NCI-H748 (cell line): Measurements from ENCODE around the gene AIMP2.
"Not testable (repeated sequence)": the region's sequence is repeated elsewhere in the genome, so short reads cannot be mapped to it uniquely, and the experiment has no call there.

Experiments
- DNase-seq: peaks from one replicate; lab custom pipeline; 2025; ENCODE audit not compliant: unreplicated experiment; lab: John Stamatoyannopoulos, UW

The AIMP2 gene

DNA sequence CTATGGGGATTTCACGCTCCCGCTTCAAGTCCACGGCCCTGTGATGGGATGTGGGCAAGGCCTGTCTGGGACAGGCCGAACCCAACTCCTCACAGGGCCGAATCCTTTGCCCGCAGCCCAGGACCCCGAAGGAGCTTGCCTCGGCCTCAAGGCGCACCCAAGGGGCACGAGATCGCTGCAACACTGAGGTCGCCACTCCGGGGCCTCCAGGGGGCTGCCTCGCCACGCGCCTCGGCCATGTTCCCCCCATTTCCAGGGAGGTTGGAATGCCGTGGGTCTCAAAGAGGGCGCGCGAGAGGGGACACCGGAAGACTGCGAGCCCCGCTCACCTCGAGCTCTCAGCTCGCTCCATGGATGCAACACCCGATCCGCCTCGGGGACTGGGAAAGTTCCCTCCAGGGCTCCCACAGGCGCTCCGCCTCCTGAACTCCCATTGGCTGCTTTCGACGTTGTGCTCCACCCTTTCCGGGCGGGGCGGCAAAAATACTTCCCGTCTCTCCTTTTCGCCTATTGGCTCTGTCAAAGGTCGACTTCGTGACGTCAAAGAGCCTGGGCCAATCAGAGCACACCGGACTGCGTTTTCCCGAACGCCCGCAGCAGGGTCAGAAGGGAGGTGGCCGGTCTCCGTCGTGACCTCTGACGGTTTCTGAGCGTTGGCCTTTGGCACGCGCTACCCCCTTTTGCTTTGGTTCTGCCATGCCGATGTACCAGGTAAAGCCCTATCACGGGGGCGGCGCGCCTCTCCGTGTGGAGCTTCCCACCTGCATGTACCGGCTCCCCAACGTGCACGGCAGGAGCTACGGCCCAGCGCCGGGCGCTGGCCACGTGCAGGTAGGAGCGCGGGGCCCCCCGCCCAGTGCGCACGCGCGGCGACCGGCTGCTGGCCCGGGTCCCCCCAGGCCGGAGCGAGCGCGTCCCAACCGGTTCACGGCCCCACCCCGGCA, at the start of gene AIMP2, which contains the start of gene PMS2:
Gene AIMP2 (plus strand): TSS at position 605 of the 944 bp plus-strand sequence. CDS start 92 bp downstream, at position 697.
Gene PMS2 (minus strand): TSS at position 382 of the 944 bp plus-strand sequence. CDS start 30 bp downstream, at position 352.
- peak; percentile 99 for DNase-seq

DNA sequence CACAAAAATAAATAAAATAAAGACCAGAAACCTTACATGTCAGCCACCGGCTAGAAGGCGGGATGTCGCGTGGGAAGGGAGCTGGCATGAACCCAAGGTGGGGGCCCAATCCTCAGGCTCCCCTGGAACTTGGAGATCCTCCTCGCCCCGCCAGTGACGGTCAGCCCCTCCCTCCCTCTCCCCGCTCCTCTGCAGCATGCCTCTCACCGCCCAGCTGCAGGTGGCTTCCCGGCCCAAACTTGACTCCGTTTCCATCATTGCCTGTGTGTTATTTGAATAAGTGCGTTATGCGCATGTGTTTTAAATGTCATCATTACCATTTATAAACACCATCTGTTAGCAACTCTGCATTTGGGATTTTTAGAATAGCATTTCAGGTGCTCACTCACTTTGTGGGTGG, 45.9 kb upstream of the AIMP2 start:
- not testable (repeated sequence) for DNase-seq

DNA sequence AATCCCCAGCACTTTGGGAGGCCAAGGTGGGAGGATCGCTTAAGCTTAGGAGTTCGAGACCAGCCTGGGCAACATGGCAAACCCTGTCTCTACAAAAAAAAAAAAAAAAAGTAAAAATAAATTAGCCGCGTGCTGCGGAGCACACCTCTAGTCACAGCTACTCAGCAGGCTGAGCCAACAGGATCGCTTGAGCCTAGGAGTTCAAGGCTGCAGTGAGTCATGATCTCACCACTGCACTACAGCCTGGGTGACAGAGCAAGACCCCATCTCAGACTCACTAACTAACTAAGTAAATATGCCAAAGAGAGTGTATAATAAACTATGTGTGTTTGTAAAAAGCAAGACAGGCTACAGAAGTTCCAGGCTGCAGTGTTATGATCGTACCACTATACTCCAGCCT, 45.3 kb upstream of the AIMP2 start:
- not testable (repeated sequence) for DNase-seq

DNA sequence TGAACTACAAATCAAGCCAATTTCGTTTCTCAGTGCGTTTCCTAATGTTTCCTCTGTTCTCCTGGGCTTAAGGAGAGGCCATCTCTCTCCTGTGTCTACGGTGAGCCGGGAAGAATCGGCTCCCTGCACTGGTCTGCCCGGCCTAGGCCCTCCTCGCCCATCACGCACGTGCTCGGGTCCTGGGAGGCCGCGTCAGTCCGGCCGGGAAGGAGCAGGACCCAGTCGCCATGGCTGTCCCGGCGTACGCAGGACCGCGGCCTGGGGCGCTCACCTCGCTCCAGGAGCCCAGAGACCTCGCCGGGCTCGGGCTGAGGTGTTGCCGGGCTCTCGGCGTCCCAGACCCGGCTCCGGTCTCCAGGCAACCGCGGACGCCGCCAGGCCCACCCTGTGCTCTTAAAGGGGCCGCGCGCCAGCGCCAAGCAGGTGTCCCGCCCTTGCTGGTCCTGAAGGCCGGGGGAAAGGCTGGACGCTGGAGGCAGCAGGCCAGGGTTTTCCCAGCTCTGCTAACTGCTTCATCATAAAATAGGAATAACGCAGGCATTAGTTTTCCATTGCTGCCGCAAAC, 38.6 kb upstream of the AIMP2 start, which contains the start of gene RSPH10B:
Gene RSPH10B (minus strand): TSS at position 343 of the 565 bp plus-strand sequence. CDS start 3,573 bp downstream, outside the sequence.
- DNase-seq = not testable (repeated sequence)

DNA sequence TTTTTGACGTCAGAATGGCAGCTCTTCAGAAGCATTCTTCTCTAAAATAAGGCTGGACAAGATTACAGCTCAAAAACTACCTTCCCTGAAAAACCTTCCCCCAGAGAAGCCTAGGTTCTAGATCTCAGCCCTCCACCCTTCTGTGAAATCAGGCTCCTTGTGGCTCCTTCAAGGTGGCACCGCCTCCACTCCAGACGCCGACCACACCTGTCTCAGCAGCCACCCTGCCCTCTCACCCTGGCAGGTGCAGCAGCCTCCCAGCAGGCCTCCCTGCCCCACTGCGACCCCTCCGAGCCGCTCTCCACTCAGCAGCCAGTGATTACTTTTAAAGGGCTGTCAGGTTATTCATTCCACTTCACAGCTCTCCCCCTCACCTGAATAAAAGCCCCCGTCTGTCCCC, 35.5 kb upstream of the AIMP2 start:
- not testable (repeated sequence) for DNase-seq

DNA sequence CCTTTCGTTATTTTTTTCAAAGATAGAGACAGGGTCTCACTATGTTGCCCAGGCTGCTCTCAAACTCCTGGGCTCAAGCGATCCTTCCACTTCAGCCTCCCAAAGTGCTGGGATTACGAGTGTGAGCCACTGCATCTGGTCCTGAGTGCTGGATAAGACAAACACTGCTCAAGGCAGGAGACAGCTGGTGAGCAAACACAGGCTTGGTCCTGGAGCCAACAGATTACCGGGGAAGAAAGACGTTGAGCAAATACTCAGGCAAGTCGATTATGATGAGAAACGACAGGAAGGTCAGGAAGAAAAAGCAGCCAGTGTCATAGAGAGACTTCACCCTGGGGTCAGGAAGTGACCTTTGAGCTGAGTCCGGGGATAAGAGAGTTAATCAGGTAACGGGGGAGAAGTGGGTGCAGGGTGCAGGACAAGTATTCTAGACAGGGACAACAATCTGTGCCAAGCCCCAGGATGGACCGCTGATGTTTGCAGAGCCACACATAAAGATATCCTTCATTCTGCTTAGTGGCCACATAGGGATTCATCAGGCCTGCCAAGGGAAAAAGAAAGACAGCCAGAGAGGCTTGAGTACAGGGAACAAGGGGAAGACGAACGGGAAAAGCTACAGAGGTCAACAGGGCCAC, 29.3 kb upstream of the AIMP2 start:
- DNase-seq = not testable (repeated sequence)

DNA sequence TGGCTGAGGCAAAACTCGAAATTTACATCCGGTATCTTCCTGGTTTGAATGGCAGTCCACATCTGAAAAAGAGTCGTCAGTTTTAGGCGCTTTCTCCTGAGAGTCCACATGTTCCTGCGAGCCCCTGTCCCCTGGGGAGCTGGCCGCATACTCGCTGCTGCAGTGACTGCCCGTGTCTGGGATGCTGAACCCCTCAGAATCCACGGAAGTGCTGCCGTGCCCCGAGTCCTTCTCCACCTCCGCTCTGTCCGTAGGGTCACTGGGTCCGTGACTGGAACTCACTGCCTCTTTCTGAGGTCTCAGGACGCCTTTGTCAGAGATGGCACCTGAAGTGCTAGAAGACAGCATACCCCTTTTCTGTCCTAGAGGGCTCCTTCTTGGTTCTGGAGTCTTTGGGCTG, 22.0 kb upstream of the AIMP2 start:
- not testable (repeated sequence) for DNase-seq

DNA sequence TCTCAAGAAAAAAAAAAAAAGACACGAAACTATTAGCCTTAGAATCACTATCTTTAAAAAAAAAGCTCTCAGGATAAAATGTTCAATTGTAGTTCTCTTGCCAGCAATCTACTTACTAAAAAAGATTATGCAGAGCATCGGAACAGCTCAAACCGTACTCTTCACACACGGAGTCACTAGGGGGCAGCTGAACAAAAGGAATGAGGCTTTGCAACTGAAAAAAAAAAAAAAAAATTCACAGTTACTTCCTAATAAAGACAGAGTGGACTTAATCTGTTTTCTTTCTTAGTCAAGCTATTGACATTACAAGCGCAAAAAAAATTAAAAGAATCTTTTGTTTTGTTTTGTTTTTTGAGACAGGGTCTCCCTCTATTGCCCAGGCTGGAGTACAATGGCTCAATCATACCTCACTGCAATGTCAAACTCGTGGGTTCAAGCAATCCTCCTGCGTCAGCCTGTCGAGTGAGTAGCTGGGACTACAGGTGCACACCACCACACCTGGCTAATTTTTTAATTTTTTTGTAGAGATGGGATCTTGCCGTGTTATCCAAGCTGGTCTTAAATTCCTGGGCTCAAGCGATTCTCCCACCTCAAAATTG, 11.8 kb upstream of the AIMP2 start:
- DNase-seq = peak; percentile 45

DNA sequence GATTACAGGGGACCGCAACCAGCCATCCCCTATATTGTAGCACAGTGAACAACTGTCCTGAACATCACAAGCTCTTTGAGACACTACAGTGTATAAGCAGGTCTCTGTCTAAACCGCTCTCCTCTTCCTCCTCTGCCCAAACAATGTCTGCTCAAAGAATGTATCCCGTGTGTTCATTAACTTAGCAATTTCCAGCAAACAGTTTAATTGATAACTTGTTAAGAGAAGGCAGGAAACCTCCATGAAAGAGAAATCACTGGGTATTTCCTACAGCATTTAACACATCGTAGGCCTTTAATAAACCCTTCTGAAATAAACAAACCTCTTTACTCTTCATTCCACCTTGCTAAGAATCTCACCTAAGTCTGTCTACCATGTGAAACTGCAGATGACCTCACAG, 1.7 kb upstream of the AIMP2 start:
- DNase-seq = no peak

DNA sequence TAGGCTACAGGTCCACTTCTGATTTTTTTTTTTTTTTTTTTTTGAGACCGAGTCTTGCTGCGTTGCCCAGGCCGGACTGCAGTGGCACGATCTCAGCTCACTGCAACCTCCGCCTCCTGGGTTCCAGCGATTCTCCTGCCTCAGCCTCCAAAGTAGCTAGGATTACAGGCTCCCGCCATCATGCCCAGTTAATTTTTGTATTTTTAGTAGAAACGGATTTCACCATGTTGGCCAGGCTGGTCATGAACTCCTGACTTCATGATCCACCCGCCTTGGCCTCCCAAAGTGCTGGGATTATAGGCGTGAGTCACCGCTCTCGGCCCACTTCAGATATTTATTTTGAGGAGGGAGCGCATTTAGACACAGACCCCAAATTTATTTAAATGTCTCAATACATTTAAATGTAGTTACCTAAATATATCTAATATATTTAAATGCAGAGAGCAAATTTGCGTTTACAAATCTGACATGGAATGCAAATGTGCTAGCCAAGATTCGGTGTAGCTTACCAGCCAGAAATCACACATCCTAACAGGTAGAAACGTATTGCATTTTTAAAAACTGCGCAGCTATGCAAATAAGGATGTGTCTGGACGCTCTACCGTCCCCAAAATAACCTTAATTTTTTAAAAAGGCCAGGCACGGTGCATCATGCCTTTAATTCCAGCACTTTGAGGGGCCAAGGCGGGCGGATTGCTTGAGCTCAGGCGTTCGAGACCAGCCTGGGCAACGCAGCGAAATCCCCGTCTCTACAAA, 1.1 kb upstream of the AIMP2 start:
- DNase-seq = not testable (repeated sequence)

DNA sequence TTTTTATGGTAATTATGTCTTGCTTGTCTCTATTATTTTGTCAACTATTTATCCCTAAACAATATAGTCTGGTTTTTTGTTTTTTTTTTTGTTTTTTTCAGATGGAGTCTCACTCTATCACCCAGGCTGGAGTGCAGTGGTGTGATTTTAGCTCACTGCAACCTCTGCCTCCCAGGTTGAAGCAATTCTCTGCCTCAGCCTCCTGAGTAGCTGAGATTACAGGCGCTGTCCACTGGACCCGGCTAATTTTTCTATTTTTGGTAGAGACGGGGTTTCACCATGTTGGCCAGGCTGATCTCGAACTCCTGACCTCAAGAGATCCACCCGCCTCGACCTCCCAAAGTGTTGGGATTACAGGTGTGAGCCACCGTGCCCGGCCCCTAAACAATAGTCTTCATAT, 1.3 kb downstream of the AIMP2 start:
- not testable (repeated sequence) for DNase-seq

DNA sequence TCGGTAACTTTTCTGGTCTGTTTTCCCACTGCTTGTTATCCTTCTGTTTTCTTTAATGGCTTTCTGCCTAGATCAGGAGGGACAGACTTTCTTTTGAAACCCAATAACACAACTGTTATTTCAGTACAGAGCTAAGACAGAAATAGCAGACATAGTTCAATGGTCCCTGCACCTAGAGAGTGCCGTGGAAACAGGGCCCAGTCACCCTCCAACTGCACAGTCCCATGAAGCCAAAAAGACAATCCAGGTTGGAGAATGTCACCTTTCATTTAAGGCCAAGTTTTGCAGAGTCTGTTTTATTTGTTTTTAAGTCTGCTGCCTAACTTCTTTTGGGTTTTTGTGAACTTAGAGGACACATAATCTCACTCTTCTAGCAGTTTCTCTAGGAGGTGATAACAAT, 2.5 kb downstream of the AIMP2 start:
- DNase-seq = no peak

DNA sequence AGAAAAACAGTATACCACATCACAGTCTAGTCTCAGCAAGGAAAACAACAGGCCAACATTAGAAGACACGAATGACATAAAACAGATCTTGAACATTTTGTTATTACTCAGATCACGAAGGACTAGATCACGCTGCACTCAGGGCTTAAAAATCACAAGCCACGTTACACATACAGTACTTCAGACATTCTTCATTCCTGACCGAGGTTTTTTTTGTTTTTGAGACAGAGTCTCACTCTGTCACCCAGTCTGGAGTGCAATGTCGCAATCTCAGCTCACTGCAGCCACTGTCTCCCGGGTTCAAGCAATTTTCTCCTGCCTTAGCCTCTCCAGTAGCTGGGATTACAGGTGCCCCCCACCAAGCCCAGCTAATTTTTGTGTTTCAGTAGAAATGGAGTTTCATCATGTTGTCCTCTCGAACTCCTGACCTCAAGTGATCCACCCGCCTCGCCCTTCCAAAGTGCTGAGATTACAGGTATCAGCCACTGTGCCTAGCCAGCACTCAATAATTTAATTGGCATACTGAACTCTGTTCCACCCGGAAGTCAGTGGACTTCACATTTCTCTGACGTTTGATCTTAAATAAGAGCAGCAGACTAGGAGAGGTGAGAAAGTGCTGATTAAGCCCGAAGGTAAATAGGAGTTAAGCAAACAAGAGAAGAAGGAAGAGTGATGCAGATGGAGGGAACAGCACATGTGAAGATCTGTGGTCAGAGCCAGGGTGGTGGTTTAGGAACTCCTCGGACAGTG, 3.5 kb downstream of the AIMP2 start:
- no peak for DNase-seq

DNA sequence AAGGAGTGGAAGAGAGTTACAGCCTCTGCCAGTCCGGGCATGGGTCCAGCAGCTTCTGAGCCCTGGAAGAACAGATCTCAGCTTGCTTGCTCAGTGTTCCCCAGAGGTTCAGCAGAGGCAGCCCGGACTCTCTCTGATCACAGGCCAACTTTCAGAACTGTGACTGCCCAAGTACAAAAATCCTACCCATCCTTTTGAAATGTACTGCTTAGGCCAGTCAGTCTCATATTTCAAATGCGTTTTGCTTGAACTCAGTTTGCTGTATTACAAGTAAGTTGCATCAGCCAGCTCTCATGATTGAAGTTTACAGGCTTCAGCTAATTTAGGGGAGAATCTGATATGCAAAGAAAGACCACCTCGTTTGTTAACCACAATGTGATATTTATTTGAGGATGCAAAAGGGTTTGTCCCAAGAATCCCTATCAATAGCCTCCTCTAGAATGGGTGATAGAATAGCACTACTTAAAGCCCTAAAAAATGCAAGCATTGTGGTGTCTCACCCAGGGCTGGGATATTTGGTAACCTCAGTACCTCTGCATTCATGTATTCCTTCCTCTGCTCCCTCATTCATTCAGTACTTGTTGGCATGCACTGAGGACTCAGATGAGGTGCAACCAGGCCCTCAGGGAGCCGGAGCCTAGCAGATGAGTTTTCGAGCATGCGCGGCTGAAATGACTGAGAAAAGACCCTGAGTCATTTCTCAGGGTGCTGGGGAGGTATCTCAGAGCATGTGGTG, 7.0 kb downstream of the AIMP2 start:
- DNase-seq = no peak

DNA sequence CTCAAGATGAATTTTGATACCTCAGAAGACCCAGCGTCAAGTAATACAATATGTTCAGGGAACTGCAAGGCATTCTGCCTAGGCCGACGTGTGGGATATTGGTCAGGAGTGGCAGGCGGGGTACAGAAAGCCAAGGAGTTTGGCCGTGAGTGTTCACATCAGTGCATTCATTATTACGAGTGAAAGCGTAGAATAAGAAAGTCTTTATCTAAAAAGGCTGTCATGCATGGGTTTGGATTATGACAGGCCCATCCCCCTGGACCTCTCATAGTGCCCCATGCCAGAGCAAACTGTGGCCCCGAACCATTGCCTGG, 7.5 kb downstream of the AIMP2 start:
- DNase-seq = no peak

DNA sequence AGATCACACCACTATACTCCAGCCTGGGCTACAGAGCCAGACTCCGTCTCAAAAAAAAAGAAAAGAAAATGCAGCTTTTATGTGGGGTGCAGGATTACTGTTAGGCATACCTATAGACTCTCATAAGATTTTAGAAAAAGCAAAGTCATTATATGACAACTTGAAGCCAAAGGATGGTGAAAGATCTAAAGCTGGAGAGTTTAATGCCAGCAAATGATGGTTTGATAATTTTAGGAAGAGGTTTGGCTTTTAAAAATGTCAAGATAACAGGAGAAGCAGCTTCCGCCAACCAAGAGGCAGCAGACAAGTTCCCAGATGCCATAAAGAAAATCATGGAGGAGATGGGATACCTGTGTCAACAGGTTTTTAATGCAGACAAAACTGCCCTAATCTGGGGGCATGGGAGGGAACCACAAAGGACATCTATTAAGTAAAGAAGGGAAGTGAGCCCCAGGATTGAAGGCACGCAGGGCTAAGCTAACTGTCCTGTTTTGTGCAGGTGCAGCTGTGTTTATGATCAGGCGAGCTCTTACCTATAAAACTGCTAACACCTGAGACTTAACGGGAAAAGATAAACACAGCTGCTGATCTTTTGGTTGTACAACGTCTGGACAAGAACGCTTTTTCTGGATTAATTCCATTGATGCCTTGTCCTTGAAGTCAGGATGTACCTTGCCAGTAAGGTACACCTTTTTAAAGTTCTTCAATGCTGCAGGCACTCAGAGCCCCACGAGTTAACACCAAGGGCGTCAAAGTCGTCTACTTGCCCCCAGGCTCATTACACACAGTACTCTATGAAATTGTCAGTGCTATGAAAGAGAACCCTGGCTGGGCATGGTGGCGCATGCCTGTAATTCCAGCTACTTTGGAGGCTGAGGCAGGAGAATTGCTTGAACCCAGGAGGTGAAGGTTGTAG, 11.6 kb downstream of the AIMP2 start:
- peak; percentile 70 for DNase-seq

DNA sequence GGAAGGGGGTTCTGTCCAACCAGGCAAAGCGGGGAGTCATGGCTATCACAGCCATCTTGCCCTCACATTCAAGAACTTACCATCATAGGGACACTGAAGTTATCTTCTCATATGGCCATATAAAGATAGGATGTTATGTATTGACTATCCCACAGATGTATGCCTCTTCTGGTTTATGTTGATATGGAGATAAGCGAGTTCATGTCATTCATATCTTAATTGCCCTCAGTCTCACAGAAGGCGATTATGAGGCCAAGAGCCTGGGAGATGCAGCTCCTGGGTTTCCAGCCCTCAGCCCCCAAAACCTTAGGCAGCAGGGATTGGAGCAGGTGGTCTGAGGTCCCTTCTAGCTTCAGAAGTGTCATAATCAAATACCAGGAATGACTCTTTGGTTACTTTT, 13.6 kb downstream of the AIMP2 start:
- no peak for DNase-seq

DNA sequence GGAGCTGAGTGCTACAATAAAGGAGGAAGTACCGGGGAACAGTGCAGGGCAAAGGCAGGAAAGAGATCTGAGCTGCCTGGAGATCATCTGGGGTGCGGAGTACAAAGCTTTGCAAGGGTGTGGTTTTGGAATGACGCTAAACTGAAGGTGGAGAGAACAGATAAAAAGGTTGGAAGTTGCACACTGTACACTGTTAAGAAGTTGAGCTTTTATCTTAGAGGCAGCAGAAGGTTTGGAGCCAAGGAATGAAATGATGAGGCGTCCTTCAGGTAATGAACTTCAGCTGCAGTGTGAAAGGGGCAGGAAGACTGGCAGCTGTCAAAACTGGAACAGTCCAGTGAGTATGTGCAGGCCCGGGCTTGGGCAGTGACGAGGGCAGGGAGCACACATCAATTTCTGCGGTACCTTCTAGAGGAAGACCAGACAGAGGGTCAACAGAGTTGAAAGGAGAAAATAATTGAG, 14.9 kb downstream of the AIMP2 start:
- no peak for DNase-seq
